SK-N-SH (cell line): ENCODE measurements around the gene ZNF516.

Experiments used
- ELF1 ChIP-seq: IDR thresholded peaks from 2 replicates; pipeline ENCODE4 v1.4.0; 2012
- EZH2phosphoT487 ChIP-seq: fragments of 200-600 bp; sonication (generic); IDR thresholded peaks from 2 replicates; pipeline ENCODE4 v1.6.1; 2017; ENCODE audit warnings: low read depth, mixed run types, mild to moderate bottlenecking, antibody characterized with exemption, moderate library complexity, borderline replicate concordance
- MAX ChIP-seq: IDR thresholded peaks from 2 replicates; pipeline ENCODE4 v1.4.0; 2012; ENCODE audit warnings: low read depth
- YY1 ChIP-seq: IDR thresholded peaks from 2 replicates; pipeline ENCODE4 v1.4.0; 2012; ENCODE audit warnings: low read depth, mild to moderate bottlenecking
- TF ChIP-seq, protein P1 (sequence below): fragments of 200-600 bp; sonication (generic); IDR thresholded peaks from 2 replicates; pipeline ENCODE4 v1.6.1; 2017; ENCODE audit warnings: antibody characterized with exemption, mild to moderate bottlenecking, moderate library complexity

GRCh38 chr18:76495435-76496193, 572 bp upstream of the ZNF516 start:
- TF ChIP-seq, protein P1, sequence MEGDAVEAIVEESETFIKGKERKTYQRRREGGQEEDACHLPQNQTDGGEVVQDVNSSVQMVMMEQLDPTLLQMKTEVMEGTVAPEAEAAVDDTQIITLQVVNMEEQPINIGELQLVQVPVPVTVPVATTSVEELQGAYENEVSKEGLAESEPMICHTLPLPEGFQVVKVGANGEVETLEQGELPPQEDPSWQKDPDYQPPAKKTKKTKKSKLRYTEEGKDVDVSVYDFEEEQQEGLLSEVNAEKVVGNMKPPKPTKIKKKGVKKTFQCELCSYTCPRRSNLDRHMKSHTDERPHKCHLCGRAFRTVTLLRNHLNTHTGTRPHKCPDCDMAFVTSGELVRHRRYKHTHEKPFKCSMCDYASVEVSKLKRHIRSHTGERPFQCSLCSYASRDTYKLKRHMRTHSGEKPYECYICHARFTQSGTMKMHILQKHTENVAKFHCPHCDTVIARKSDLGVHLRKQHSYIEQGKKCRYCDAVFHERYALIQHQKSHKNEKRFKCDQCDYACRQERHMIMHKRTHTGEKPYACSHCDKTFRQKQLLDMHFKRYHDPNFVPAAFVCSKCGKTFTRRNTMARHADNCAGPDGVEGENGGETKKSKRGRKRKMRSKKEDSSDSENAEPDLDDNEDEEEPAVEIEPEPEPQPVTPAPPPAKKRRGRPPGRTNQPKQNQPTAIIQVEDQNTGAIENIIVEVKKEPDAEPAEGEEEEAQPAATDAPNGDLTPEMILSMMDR: no peak
- no peak for TF ChIP-seq YY1
- TF ChIP-seq EZH2phosphoT487: no peak
- TF ChIP-seq MAX: no peak
- no peak for TF ChIP-seq ELF1
